Stimulated activated memory B cell treated with anti-CD40 and anti-IgM and Interleukin-4, amounts not matched to agents 10 μg/mL and 1 μg/mL and 100 μg/mL, for 72 hours (primary cell): Measurements from ENCODE around the gene BRF1.

Experiments
- ATAC-seq: fragments of 150-1000 bp; cut with Tn5 transposase; 2 replicates; pipeline ENCODE4 v1.10.0; 2021
- H3K27ac Mint-ChIP-seq: one replicate; pipeline ENCODE4 v1.8.0; 2022; ENCODE audit warnings: mild to moderate bottlenecking, mixed read lengths
- H3K27me3 Mint-ChIP-seq: one replicate; pipeline ENCODE4 v1.8.0; 2022; ENCODE audit warnings: mixed read lengths
- H3K36me3 Mint-ChIP-seq: one replicate; pipeline ENCODE4 v1.8.0; 2022; ENCODE audit warnings: mixed read lengths
- H3K4me1 Mint-ChIP-seq: one replicate; pipeline ENCODE4 v1.8.0; 2022; ENCODE audit warnings: mixed read lengths
- H3K4me3 Mint-ChIP-seq: one replicate; pipeline ENCODE4 v1.8.0; 2022; ENCODE audit warnings: mild to moderate bottlenecking, moderate library complexity, mixed read lengths
- H3K9me3 Mint-ChIP-seq: one replicate; pipeline ENCODE4 v1.8.0; 2022; ENCODE audit warnings: mixed read lengths

BRF1 gene

DNA sequence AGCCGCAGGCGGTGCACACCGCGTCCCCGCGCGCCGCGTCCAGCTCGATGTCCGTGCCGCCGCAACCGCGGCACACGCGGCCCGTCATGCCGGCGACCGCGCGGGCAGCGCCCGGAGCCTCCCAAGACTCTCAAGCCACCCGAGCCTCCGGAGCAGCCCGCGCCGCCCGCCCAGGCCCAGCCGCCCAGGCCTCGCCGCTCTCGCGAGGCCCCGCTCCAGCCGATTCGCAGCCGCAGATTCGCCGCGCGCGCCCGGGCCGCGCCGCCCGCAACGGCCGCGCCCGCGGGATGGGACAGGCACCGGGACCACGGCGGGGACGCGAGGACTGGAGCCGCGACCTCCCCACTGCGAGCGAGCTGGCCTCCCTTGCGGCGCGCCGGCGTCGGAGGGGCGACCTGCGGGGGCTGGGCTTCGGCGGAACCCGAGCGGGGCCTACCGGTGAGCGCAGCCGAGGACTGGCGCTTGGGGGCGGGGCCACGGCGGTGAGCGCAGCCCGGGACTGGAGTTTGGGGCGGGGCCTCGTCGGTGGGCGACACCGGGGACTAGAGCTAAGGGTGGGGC lies at the start of gene BRF1:
Gene BRF1, minus strand, starts transcription at position 460 of the 561 bp plus-strand sequence. Its CDS starts 372 bp downstream, at position 88.
- peaks cover 25% of the 10 kb centered on the region for H3K4me1 Mint-ChIP-seq
- H3K27ac Mint-ChIP-seq: peak within 1 kb of the TSS; percentile 68
- no peaks in the 10 kb centered on the region for H3K9me3 Mint-ChIP-seq
- H3K36me3 Mint-ChIP-seq: no peaks in the 10 kb centered on the region
- H3K4me3 Mint-ChIP-seq: peak within 1 kb of the TSS; percentile 89
- ATAC-seq: peak; percentile 96
- no peaks in the 10 kb centered on the region for H3K27me3 Mint-ChIP-seq

GRCh38 chr14:105349992-105350391 lies 49.2 kb upstream of the BRF1 start:
- no peak overlapping the region for H3K27ac Mint-ChIP-seq
- H3K4me1 Mint-ChIP-seq: peaks cover 5% of the 10 kb centered on the region
- H3K9me3 Mint-ChIP-seq: peaks cover 3% of the 10 kb centered on the region
- no peak for ATAC-seq
- peaks cover 6% of the 10 kb centered on the region for H3K36me3 Mint-ChIP-seq
- no peaks in the 10 kb centered on the region for H3K27me3 Mint-ChIP-seq
- no peak overlapping the region for H3K4me3 Mint-ChIP-seq

GRCh38 chr14:105348945-105349699 lies 48.3 kb upstream of the BRF1 start:
- H3K27me3 Mint-ChIP-seq: no peaks in the 10 kb centered on the region
- peaks cover 6% of the 10 kb centered on the region for H3K36me3 Mint-ChIP-seq
- peaks cover 5% of the 10 kb centered on the region for H3K4me1 Mint-ChIP-seq
- no peak overlapping the region for H3K4me3 Mint-ChIP-seq
- no peak for ATAC-seq
- no peak overlapping the region for H3K27ac Mint-ChIP-seq
- H3K9me3 Mint-ChIP-seq: peaks cover 3% of the 10 kb centered on the region

DNA sequence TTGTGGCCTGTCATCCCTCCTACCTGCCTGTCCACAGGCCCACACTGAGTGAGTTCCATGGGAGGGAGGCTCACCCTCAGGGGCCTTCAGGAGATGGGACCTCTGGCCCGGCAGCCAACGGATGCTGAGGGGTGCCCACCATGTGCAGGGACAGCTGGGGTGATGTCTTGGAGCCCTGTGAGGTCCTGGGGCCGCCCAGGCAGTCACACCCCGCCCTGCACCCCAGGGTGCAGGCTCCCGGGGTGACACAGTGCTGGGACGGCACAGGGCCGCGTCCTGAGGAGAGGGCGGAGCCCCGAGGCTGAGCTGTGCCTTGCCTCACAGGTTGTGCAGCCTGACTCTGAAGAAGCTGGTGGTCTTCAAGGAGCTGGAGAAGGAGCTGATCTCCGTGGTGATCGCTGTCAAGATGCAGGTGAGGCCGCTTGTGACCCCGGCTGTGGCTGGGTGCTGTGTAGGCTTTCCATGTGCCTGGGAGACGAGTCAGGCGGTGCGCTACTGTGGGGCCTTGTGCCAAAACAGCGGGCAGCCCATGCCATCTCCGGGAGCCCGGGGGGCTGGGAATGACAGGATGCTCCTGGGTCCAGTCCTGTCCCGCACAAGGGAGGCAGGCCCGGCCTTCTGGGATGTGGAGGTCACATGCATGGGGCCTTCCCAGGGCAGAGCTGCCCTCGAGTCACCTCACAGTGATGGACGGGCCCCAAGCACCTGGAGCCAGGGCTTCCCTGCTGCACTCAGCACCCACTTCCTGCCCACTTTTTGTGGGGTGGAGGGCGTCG lies 47.6 kb upstream of the BRF1 start:
- Mint-ChIP-seq H3K36me3 (peaks cover 6% of the 10 kb centered on the region), H3K27me3 (no peaks in the 10 kb centered on the region), H3K4me1 (peaks cover 5% of the 10 kb centered on the region), H3K4me3 (no peak overlapping the region), H3K9me3 (peaks cover 2% of the 10 kb centered on the region), H3K27ac (no peak overlapping the region)
- no peak for ATAC-seq

DNA sequence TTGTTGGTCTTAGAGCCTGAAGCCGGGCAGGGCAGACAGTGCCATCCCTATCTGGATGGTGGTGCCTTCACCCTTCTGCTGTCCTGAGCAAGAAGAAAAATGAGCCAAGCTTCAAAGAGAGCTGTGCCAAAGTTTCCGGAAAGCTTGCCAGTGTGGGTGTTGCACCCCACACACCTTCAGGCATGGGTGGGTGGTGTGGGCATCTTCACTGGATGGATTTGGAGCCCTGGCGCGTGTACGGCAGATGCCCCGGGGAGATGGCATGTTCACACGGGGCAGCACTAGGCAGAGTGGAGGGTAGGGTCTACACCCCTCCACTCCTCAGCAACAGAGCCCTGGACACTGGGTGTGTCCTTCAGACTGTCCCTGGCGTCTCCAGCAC lies 46.8 kb upstream of the BRF1 start:
- Mint-ChIP-seq H3K4me1 (peaks cover 5% of the 10 kb centered on the region), H3K27ac (no peak overlapping the region), H3K27me3 (no peaks in the 10 kb centered on the region), H3K4me3 (no peak overlapping the region), H3K9me3 (no peaks in the 10 kb centered on the region), H3K36me3 (peaks cover 6% of the 10 kb centered on the region)
- ATAC-seq: no peak

GRCh38 chr14:105346876-105347586 lies 46.2 kb upstream of the BRF1 start:
- ATAC-seq: peak; percentile 12
- H3K27me3 Mint-ChIP-seq: no peaks in the 10 kb centered on the region
- H3K36me3 Mint-ChIP-seq: peaks cover 6% of the 10 kb centered on the region

DNA sequence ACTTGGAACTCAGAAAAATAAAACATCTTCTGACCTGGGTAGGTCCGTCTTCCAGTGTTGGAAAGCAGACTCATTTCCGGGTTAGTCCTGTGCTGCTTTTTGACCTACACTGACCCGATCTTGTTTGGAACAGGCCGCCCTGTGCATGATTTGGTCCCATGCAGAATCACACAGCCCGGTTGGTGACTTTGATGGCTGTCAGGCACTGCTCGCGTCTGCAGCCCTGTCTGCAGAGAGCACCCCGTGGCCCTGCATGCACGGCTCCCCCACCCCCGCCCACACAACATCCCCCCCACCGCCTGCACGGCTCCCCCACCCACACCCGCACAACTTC lies 45.4 kb upstream of the BRF1 start:
- H3K9me3 Mint-ChIP-seq: no peaks in the 10 kb centered on the region
- H3K36me3 Mint-ChIP-seq: peaks cover 6% of the 10 kb centered on the region
- no peaks in the 10 kb centered on the region for H3K27me3 Mint-ChIP-seq
- no peak overlapping the region for H3K4me3 Mint-ChIP-seq
- no peak for ATAC-seq
- no peak overlapping the region for H3K27ac Mint-ChIP-seq
- H3K4me1 Mint-ChIP-seq: peaks cover 5% of the 10 kb centered on the region

More at GRCh38 chr14:105346876-105347586, 46.2 kb upstream of the BRF1 start:
- Mint-ChIP-seq H3K27ac (no peak overlapping the region), H3K4me1 (peaks cover 2% of the 10 kb centered on the region), H3K9me3 (no peaks in the 10 kb centered on the region), H3K4me3 (no peak overlapping the region)

DNA sequence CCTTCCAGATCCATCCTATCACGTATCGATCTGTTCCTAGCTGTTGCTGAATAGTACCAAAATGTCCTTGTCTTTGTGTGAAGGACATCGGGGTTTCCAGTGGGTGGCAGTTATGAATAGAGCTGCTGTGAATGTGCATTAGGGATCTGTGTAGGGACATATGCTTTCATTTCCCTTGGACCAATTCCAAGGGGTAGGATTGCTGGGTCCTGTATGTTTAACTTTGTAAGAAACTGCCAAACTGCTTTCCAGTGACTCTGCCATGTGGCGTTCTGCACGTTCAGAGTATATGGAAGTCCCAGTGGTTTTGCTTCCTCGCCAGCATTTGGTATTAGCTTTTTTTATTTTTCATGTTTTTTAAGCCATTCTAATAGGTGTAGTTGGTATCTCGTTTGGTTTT lies 42.4 kb upstream of the BRF1 start:
- no peak overlapping the region for H3K27ac Mint-ChIP-seq

GRCh38 chr14:105340821-105341733 lies 40.3 kb upstream of the BRF1 start:
- ATAC-seq: no peak
- H3K9me3 Mint-ChIP-seq: no peaks in the 10 kb centered on the region
- no peak overlapping the region for H3K27ac Mint-ChIP-seq
- no peaks in the 10 kb centered on the region for H3K27me3 Mint-ChIP-seq
- peaks cover 14% of the 10 kb centered on the region for H3K36me3 Mint-ChIP-seq
- no peak overlapping the region for H3K4me3 Mint-ChIP-seq
- peaks cover 30% of the 10 kb centered on the region for H3K4me1 Mint-ChIP-seq

More for the DNA sequence above, 42.4 kb upstream of the BRF1 start:
- no peaks in the 10 kb centered on the region for H3K27me3 Mint-ChIP-seq
- H3K4me1 Mint-ChIP-seq: peaks cover 29% of the 10 kb centered on the region
- H3K9me3 Mint-ChIP-seq: no peaks in the 10 kb centered on the region
- ATAC-seq: no peak
- H3K4me3 Mint-ChIP-seq: no peak overlapping the region
- peaks cover 6% of the 10 kb centered on the region for H3K36me3 Mint-ChIP-seq

- ATAC-seq: no peak
- no peak overlapping the region for H3K27ac Mint-ChIP-seq
- H3K36me3 Mint-ChIP-seq: peaks cover 8% of the 10 kb centered on the region
Measured at GRCh38 chr14:105337966-105338741, 37.4 kb upstream of the BRF1 start.

DNA sequence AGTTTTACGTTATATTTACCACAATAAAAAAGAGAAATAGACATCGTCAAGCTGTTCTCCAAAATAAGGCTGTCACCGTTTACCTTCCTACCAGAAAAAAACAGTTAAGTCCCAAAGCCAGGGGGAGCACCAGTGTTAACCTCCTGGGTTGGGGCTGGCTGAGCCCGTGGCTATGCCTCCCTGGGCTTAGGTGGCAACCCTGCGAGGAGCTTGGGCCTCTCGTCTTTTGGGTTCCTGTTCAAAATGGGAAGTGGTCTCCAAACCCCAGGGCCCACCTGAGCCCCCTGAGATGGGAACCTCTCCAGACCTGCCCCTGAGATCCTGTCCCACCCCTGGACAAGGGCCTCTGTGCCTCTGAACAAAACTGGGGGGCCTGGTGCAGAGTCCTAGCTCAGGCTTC lies 36.6 kb upstream of the BRF1 start:
- no peak overlapping the region for H3K4me3 Mint-ChIP-seq
- H3K36me3 Mint-ChIP-seq: peaks cover 8% of the 10 kb centered on the region
- no peak overlapping the region for H3K27ac Mint-ChIP-seq
- H3K9me3 Mint-ChIP-seq: no peaks in the 10 kb centered on the region
- H3K4me1 Mint-ChIP-seq: peaks cover 45% of the 10 kb centered on the region
- no peak for ATAC-seq
- no peaks in the 10 kb centered on the region for H3K27me3 Mint-ChIP-seq

More at GRCh38 chr14:105337966-105338741, 37.4 kb upstream of the BRF1 start:
- Mint-ChIP-seq H3K27me3 (no peaks in the 10 kb centered on the region), H3K4me3 (no peak overlapping the region), H3K9me3 (no peaks in the 10 kb centered on the region), H3K4me1 (peaks cover 37% of the 10 kb centered on the region)

DNA sequence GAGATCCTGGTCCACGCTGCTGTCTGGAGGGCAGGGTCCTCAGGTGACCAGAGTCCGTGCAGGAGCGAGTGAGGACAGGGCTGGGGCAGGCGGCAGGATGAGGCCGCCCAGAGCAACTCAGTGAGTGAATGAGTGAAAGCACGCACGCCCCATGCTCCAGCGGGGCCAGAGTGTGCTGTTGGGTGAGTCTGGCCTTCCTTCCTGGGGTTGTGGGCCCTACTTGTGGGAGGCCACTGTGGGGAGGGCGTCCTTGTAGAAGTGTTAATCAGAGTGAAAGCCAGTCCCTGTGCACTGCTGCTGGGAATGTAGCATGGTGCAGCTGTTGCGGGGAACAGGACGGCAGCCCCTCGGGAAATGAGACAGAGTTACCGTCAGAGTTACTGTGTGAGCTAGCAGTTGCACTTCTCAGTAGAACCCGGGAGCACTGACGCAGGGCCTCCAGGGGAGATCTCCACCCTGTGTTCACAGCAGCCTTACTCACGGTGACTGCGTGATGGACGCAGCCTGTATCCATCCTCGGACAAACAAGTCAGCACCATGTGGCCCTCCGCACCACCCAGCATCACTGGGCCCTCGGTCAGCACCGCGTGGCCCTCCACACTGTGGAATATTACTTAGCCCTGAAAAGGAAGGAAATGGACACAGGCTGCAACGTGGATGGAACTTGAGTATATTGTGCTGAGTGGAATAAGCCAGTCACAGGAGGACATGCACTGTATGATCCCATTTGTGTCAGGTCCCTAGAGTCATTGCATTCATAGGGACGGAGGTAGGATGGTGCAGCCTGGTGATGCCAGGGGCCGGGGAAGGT lies 35.9 kb upstream of the BRF1 start:
- peaks cover 51% of the 10 kb centered on the region for H3K4me1 Mint-ChIP-seq
- no peaks in the 10 kb centered on the region for H3K27me3 Mint-ChIP-seq
- peaks cover 8% of the 10 kb centered on the region for H3K36me3 Mint-ChIP-seq
- ATAC-seq: no peak
- no peak overlapping the region for H3K27ac Mint-ChIP-seq
- no peak overlapping the region for H3K4me3 Mint-ChIP-seq
- H3K9me3 Mint-ChIP-seq: no peaks in the 10 kb centered on the region

- peaks cover 45% of the 10 kb centered on the region for H3K4me1 Mint-ChIP-seq
- H3K27ac Mint-ChIP-seq: no peak overlapping the region
- H3K4me3 Mint-ChIP-seq: no peak overlapping the region
- no peaks in the 10 kb centered on the region for H3K9me3 Mint-ChIP-seq
- peaks cover 8% of the 10 kb centered on the region for H3K36me3 Mint-ChIP-seq
- no peak for ATAC-seq
- H3K27me3 Mint-ChIP-seq: no peaks in the 10 kb centered on the region
Measured at GRCh38 chr14:105335735-105336476, 35.1 kb upstream of the BRF1 start.
